ENCODE results near the gene BCS1L.

Gene BCS1L

DNA sequence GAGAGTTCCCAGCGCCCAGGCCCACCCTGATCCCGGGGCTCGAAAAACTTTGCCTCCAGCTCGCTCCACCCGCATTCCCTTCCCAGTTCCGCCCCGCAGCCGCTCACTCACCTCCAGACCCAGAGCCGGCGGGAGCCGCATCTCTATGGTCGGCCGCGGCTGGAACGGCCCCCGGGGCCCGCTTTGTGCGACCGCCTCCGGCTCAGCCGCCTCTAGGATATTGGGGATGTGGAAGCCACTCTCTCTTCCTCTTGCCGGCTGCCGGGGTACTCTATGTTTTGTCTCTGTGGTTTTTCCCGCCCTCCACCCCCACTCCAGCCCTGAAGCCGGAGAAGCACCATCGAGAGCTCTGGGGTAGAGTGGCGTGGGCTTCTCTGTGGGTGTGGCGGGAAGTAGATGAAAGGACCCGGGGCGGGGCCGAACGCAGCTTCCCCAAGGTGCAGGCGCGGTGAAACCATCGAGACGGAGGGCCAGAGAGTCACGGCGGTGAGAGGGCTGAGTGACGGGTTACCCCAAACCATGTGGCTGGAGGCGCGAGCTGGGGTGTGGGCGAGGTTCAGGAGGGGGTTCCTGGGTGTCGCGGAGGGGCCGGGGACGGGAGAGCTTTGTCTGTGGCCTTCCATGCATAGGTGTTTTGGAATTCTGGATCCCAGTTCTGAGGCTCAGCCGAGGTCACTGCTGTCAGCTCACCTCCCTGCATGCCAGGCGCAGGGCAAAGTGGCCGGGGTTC is at the start of gene BCS1L, which contains the start of gene ZNF142:
Gene BCS1L, plus strand, starts transcription at position 426 of the 730 bp plus-strand sequence. CDS start 1,305 bp downstream, outside the sequence.
Gene ZNF142, minus strand, starts transcription at position 366 of the 730 bp plus-strand sequence. CDS start 3,194 bp downstream, outside the sequence.
- DNase-seq (ENCODE audit: low read depth), result peak; percentile 90

GRCh38 chr2:218615868-218616315 is 43.6 kb upstream of the BCS1L start:
- DNase-seq (ENCODE audit: low read depth), result no peak

DNA sequence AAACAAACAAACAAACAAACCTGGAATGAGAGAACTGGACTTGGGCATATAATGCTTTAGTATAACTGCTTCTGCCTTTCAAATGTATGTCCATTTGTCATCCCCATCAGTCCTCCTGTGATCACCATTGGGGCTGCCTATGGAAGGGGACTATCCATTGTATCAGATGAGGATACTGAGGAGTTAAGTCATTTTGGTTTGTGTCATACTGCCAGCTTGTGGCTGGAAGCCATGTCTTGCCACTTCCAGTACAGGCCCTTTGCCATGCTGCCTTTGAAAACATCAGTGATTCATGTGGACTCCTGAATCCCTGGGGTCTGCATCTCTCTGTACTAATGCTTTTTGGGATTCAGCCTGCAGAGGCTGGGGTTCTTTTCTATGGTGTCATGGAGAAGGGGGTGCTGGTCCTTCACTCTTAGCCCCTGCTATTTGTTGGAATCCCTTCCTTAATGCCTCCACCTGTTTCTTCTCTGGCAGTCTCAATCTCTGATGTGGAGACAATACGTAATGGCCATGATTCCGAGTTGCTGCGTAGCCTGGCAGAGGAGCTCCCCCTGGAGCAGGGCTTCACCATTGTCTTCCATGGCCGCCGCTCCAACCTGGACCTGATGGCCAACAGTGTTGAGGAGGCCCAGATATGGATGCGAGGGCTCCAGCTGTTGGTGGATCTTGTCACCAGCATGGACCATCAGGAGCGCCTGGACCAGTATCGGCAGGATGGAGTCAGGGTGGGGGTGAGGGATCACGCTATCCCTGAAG is 41.2 kb upstream of the BCS1L start:
- DNase-seq (ENCODE audit: low read depth), result no peak

DNA sequence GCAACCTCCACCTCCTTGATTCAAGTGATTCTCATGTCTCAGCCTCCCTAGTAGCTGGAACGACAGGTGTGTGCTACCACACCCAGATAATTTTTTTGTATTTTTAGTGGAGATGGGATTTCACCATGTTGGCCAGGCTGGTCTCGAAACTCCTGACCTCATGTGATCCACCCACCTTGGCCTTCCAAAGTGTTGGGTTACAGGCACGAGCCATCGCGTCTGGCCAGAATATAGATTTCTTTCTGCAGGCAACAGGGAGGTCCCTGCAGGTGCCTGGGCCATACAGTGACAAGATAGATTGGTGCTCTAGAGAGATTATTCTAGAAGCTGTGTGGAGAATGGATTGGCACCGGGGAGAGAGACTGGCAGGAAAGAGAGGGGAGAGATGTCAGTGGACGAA is 38.5 kb upstream of the BCS1L start:
- DNase-seq (ENCODE audit: low read depth), result no peak

- DNase-seq (ENCODE audit: low read depth), result no peak
Observed at GRCh38 chr2:218622606-218623365, 36.7 kb upstream of the BCS1L start.

DNA sequence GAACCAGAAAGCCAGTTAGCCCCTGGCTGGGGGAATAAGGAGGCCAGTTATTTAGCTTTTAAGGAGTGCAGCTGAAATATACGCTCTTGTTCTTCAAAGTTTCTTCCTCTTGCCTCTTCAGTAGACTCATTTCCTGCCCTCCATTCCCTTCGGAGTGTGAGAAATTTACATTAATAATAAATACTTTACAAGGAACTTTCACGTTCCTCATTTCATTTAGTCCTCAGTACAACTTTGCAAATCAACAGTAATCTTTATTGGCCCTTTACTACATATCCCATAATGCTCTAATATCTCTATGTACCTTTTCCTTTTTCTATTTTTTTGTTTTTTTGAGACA is 36.1 kb upstream of the BCS1L start:
- DNase-seq (ENCODE audit: low read depth), result no peak

DNA sequence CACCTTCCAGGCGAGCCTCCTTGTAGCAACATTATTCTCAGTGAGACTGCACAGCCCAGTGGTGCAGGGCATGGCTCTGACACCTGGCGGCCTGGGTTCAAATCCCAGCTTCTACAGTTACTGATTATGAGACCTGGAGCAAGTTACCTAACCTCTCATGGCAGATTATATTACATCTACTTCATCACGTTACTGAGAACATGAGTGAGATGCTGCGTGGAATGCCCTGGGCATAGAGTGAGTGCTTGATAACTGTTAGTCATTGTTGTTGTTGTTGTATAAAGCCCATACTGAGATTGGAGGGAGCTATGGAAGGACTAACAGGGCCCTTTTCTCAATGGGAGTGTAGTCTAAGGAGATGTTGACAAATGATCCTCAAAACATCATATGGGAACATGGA is 33.1 kb upstream of the BCS1L start:
- DNase-seq (ENCODE audit: low read depth), result no peak

GRCh38 chr2:218627939-218628338 is 31.5 kb upstream of the BCS1L start:
- no peak for DNase-seq (ENCODE audit: low read depth)

DNA sequence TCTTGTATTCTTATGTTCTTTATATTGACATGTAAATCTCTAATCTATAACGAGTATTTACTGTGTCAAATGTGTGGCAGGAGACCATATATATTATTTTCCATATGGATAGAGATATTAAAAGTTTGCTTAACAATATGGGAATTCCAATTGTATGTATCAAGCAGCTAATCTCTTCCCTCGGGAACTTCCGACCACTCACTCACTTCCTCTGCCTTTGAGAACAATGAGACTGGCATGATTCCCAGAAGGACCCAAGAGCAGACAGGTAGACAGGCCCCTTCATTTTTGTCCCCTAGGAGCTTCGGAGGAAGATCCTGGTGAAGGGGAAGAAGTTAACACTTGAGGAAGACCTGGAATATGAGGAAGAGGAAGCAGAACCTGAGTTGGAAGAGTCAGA is 27.6 kb upstream of the BCS1L start:
- no peak for DNase-seq (ENCODE audit: low read depth)

DNA sequence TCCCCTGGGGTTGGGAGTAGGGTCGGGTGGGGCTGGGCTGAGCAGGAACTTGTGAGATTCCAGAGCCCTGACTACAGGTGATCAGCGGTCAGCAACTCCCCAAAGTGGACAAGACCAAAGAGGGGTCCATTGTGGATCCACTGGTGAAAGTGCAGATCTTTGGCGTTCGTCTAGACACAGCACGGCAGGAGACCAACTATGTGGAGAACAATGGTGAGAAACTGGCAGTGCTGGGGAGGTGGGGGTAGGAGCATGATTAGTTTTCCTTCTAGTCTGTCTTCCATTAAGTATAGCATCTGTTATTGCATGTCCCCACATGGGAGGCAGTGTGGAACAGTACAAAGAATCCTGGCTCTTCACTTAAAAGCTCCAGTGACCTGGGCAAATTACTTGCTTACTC is 23.8 kb upstream of the BCS1L start:
- DNase-seq (ENCODE audit: low read depth), result no peak

- no peak for DNase-seq (ENCODE audit: low read depth)
Observed at GRCh38 chr2:218638372-218638771, 21.1 kb upstream of the BCS1L start.

DNA sequence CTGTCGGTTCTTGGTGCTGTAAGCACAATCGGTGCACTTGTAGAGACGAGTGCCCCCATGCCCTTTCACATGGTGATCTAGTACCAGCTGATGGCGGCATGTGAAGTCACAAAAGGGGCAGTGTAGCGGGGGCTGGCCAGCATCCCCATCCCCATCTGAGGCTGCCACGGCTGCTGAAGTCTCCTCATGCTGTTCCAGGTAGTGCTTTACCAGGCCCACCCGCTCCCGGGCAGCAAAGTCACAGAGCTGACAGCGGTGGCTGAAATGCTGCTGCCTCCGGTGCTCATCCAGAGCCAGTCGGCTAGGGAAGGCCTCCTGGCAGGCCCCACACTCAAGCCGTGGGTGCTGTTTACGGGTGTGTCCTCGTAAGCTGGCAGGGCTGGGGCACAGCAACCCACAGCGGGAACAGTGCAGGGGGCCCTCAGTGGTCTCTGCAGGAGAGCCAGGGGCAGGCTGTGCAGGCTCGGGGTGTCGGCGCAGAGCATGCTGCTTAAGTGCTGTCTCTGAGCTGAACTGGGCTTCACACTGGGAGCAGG is 17.3 kb upstream of the BCS1L start:
- no peak for DNase-seq (ENCODE audit: low read depth)

GRCh38 chr2:218642786-218643185 is 16.7 kb upstream of the BCS1L start:
- DNase-seq (ENCODE audit: low read depth), result no peak

DNA sequence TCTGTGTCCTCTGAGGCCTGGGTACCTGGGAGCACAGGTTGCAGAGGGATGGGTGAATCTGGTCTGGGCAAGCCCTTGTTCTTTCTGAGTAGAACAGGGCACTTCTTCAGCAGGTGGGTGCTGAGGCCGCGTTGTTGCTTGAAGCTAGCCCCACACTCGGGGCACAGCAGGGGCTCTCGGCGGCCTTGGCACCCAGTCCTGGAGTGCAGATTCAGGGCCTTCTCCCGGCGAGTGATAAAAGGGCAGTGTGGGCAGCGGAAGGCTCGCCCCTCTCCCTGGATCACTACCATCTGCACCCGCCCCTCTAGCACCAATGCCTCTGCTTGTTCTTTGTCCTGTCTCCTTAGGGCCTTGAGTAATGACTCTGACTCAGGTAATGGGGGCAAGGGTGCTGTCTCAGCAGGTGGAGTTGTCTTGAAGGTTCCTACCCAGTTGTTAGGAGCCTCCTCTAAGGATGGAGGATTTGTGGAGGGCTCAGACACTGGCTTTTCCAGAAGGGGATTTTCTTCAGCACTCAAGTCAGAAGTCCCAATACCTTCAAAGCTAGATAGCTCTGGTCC is 15.7 kb upstream of the BCS1L start:
- no peak for DNase-seq (ENCODE audit: low read depth)

- DNase-seq (ENCODE audit: low read depth), result no peak
Observed at GRCh38 chr2:218644721-218645120, 14.8 kb upstream of the BCS1L start.

DNA sequence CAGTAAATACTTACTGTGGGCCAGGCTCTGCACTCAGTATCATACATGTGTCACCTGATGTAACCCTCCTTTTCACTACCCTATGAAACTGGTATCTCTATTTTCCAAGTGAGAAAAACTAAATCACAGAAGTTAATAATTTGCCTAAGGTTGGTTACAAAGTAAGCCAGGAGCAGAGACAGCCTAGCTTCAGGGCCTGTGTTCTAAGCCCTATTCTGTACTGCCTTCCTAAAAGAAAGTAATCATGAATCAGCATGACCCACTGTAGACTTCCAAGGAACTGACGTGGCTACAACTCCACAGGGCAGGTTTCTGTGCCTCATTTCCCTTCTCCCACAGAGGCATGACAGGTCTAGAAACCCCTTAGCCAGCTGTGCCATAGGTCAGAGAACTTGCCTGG is 14.4 kb upstream of the BCS1L start:
- no peak for DNase-seq (ENCODE audit: low read depth)

- peak; percentile 23 for DNase-seq (ENCODE audit: low read depth)
Observed at GRCh38 chr2:218648088-218648786, 11.2 kb upstream of the BCS1L start.

GRCh38 chr2:218648787-218649100 is 10.7 kb upstream of the BCS1L start:
- DNase-seq (ENCODE audit: low read depth), result no peak

- no peak for DNase-seq (ENCODE audit: low read depth)
Observed at GRCh38 chr2:218655751-218656150, 3.7 kb upstream of the BCS1L start.

DNA sequence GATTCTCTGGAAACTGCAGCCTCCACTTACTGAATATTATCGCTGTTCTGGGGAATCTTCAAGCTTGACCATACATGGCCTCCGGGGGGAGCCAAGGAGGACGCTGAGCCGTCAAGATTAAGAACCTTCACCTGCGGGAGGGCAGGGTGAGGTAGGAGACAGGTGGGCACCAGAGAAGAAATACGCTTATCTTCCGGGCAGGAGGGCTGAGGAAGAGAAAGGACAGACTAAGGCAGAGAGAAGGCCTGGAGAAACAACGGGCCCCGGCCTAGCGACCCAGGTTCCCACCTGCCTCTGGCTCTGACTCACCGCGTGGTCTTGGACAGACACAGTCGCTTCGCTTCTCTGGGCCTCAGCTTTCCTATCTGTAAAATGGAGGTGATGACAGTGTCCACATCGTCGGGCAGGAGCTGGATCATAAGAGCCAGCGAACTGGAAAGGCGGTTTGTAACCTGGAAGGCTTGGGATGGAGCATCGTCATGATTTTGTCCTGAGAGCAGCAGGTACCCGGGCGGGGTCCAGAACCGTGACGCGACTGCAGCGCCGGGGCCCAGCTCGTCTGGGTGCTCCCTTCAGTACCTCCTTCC is 719 bp upstream of the BCS1L start:
- DNase-seq (ENCODE audit: low read depth), result peak; percentile 12

DNA sequence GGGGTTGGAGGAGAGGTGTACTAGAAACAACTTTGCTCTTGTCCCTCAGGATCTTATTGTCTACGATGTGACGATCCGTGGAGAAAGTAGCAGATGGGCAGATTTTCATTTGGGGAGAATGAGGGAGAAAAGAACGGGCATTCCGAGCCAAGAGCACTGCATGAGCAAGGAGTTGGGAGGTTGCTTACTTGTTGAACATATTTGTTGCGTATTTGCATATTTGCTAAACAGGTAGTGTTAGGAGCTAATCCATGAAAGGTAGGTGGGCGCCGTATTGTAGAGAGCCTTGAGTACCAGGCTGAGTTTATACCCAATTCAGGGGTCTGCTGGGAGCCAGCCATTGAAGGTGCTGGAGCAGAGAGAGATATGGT is 490 bp downstream of the BCS1L start:
- no peak for DNase-seq (ENCODE audit: low read depth)

Measured in stimulated activated CD8-positive, alpha-beta memory T cell treated with anti-CD3 and anti-CD28 coated beads, Interleukin-7, amount 100 ng/mL, for 24 hours (primary cell).